CD4-positive, alpha-beta T cell treated with Interleukin-15 for 4 hours (primary cell): ENCODE measurements around the gene FRS3.
A peak's percentile ranks its signal among the peaks of the same experiment; 100 is the strongest.

Experiments
- DNase-seq: peaks from one replicate; pipeline ENCODE4 v3.0.0-alpha.2; 2020; ENCODE audit warnings: low spot score

The FRS3 gene

DNA sequence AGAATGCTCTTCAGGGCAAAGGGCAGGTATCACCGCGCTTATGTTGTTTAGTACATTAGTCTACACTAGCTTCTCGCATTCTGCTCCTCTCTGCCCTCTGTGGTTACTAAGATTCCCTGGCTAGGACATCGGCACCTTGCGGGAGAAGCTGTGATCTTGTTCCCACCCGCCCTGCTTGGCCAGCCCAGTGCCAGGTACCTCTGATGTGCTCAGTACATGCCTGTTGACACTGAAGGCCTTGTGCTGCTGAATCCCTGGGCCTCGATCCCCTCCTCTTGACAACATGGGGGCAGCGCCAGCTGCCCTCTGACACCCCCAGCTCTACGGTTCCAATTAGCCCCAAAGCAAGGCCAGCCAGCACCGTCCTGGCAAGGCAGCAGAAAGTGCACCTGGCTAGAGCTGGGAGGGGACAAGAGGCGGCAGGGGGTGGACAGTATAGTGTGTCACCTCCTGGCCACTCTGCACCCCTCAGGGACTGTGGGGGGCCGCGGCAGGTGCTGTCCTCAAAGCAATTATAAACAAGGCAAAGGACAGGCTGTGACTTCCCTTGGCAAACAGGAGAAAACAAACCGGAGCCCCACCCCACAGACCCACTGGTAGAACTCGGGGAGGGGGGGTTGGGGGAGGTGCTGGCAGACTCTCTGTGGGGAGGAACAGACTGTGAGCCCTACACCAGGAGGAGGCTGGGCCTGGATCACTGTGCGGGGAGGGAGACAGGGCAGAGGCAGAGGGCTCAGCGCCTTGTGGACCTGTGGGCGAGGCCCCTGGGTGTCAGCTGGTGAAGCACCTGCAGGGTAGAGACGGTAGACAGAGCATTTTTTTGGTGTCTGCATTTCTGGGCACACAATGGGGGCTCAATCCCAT, 51.4 kb downstream of the FRS3 start:
- no peak for DNase-seq

DNA sequence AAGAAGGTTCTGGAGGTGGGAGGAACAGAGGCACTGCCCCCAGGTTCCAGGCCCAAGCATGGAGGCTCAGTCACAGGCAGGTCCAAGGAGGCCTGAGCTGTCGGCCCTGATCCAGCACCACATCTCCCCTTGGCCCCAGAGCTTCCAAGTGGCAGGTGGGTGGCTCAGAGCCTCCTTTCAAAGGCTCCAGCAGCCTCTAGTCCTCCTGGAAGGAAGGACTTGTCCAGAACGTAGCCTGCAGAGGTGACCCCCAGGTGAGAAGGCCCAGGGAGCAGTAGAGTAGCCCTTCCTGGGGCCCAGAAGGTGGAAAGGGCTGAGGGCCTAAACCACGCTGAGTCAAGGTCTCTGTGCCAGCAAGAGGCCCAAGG, 52.0 kb downstream of the FRS3 start:
- no peak for DNase-seq

DNA sequence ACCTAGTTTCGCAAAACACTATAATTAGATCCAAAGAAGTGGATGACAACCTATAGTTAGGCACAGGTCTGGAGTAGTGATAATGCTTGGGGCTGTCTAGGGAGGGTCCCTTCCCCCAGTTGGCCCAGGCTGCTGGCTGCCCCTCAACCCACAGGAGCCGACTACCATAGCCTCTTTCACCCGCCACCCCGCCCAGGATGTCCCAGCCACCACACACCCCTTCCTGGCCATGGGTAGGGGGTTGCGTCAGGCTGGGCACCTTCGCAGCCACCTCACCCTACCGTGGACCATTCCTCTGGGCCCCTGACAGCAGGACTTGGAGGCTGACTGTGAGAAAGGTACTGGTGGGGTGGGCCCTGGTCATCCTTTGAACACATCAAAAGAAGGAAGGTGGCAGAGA, 52.8 kb downstream of the FRS3 start:
- no peak for DNase-seq

DNA sequence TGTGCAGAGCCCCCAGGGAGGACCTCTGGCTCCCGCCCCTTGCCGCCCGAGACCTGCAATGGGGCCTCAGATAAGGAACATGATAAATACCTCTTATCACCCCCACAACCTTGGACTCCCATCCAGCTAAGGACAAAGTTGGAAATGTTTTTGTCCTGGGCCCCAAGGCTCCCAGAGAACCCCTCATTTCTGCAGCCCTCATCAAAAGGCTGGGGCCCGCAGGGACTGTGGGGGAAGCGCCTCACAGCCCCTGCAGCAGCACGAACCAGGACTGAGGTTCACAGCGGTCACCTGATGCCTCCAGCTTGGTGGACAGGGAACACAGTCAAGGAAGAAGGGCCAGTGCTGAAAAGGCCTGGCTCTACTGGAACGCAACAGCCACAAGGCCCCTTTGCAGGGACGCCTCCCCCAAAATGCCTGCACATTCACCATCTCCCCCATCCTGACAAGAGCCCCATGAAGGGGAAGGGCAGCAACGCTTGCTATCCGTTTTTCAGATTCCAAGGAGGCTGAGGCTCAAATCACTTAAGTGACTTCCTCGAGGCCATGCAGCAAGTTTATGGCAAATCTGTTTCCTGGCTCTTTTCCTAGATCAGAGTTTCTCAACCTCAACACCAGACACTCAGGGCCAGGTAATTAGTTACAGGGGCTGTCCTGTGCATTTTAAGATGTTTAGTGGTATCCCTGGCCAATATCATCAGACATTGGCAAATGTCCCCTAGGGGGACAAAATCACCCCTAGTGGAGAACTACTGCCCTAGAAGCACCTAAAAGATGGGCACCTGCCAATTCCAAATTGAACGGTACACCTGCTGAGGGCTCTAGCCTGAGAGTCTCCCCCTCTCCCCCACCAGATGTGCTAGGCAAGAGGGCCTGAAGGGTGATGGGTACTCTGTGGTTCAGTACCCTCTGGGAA, 54.9 kb downstream of the FRS3 start:
- no peak for DNase-seq

DNA sequence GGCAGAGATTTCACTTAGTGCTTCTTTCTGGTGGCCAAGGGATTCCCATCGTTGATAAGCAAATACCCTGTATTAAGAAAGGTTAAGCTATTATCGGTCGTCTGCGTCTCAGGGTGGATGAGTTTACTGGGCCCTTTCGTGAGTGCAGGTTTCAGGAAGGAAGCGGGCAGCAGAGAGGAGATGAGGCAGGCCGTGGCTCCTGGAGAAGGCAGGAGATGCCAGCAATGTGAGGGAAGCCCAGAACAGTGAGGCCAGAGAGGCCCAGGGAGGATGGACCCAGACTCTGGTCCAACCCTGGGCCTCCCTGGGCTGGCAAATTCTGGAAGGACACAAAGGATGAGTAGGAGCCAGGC, 55.5 kb downstream of the FRS3 start:
- DNase-seq = no peak

DNA sequence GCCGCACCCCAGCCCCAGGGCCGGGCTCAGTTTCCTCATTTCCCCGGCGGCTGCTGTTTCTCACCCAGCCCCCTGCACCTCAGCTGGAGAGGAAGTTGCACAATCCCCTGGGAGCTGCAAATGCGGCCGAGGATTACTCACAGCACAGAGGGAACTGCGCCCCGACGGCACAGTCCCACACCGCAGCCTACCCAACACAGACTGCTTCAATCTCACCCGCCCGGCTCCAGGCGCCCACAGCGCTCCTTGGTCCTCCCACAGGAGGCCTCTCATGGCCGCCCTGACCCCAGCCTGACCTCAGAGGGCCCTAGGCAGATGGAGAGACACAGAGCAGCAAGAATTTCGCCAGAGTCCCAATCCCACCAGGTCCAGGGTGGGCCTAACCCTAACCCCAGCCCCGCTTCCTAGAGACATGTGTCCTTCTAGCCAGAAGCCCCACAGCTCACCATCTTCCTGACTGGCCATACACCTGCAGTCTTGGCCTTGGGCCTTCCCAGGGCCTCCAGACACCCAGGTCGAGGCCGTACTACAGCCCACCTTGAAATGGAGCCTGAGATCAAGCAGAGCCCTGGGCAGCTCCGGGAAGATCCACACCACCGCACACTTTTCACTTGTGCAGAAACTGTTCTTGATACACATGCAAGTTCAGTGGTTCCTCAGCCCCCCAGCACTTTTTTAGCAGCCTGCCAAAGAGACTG, 56.0 kb downstream of the FRS3 start:
- peak; percentile 16 for DNase-seq

DNA sequence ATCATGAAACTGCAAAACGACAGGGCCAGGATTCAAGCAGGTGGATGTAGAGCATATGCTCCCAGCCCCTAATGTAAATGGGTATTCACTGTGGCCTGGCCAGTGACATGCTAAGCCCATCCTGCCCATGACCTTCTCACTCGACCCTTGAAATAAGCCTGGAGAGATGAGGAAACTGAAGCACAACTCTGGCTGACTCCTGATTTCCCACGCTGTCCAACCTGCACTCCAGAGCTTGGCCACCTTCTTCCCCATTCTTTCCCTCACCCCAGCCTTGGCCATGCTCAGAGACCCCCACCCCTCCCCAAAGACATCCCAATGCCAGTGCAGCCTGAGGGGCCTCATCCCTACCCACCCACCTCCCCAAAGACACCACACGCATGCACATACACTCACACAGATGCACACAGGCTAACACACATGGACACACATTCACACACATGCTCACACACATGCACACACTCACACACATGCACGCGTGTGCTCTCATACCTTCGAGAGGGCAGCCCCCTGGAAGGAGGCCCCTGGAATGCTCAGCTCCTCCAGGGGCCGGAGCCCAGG, 56.7 kb downstream of the FRS3 start:
- no peak for DNase-seq

DNA sequence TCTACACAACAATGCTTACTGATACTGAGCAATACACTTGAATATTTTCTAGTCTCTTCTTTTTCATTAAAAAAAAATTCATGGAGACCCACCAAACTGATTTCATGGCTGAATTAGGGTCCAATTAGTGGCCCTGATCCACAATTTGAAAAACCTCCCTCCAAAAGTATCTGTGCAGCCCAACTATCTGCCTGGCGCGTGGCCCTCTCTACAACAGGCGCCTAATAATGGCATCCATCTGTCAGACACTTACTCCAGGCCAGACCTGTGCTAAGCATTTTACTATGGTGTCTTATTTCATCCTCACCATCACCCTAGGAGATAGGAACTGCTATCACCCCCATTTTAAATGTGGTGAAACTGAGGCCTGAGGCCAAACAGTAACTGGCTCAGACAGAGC, 58.3 kb downstream of the FRS3 start:
- DNase-seq = no peak

DNA sequence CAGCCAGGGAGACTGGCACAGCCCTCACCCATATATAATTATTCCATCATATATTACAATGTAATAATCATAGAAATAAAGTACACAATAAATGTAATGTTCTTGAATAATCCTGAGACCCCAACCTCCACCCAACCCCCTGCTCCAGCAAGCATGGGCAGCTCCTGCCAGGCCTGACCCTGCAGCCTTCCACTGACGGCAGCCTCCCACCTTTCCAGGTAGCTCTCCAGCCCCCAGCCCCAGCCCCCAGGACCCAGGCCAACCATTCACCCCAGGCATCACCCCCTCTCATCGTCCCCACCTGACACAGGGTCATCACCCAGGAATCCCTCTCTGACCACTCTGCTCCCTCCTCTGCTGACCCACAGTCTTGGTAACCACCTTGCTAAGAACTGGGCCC, 58.9 kb downstream of the FRS3 start:
- DNase-seq = no peak

DNA sequence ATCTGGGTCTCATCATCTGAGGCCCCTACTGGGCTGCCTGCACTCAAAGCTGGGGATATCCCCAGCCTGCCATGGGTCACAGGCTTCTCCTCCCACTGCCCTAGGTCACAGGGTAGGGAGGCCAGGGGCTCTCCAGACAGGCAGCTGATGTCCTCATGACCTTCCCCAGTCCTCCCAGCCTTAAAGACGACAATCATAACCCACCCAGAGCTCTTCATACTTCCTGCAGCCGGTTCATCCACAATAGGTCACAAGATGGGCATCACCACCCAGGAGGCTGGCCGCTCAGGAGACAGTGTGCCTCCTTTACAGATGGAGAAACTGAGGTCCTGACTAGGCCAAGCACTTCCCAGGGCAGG, 59.5 kb downstream of the FRS3 start:
- no peak for DNase-seq
